LNCaP clone FGC (cell line): ENCODE results near the gene FBLN2.

ENCODE experiments used
- DNase-seq: peaks from one replicate; pipeline ENCODE4 v3.0.0-alpha.2; 2011; ENCODE audit warnings: low read depth
- H3K4me3 ChIP-seq: 2 replicates; pipeline ENCODE4 v1.5.1; 2011; ENCODE audit warnings: mild to moderate bottlenecking, low read depth, low read length, control low read depth
- CTCF ChIP-seq: IDR thresholded peaks from 2 replicates; pipeline ENCODE4 v1.5.1; 2012; ENCODE audit warnings: mild to moderate bottlenecking; ENCODE audit not compliant: control insufficient read depth, insufficient read depth; ENCODE audit errors: extremely low read depth

The FBLN2 gene

GRCh38 chr3:13535526-13535875 lies 13.4 kb upstream of the FBLN2 start:
- no peak for TF ChIP-seq CTCF
- no peak overlapping the region for H3K4me3 ChIP-seq
- no peak for DNase-seq

GRCh38 chr3:13535905-13536304 lies 13.0 kb upstream of the FBLN2 start:
- no peak for TF ChIP-seq CTCF
- DNase-seq: no peak
- no peak overlapping the region for H3K4me3 ChIP-seq

- DNase-seq: no peak
- no peak overlapping the region for H3K4me3 ChIP-seq
- TF ChIP-seq CTCF: no peak
These were observed 12.5 kb upstream of the FBLN2 start for GRCh38 chr3:13536432-13536831.

- DNase-seq: no peak
- no peak overlapping the region for H3K4me3 ChIP-seq
- no peak for TF ChIP-seq CTCF
These were observed 12.1 kb upstream of the FBLN2 start for GRCh38 chr3:13536832-13537231.

GRCh38 chr3:13537244-13537908 lies 11.5 kb upstream of the FBLN2 start:
- TF ChIP-seq CTCF: no peak
- no peak overlapping the region for H3K4me3 ChIP-seq
- no peak for DNase-seq

GRCh38 chr3:13537909-13538296 lies 11.0 kb upstream of the FBLN2 start:
- no peak for DNase-seq
- no peak overlapping the region for H3K4me3 ChIP-seq
- TF ChIP-seq CTCF: no peak

- no peak for DNase-seq
- no peak overlapping the region for H3K4me3 ChIP-seq
- TF ChIP-seq CTCF: no peak
These were observed 10.2 kb upstream of the FBLN2 start for GRCh38 chr3:13538520-13539291.
